Osteoblast (primary cell): Measurements from ENCODE around the gene SUOX. TPM values are rescaled to one million over a fixed set of nuclear protein-coding genes. Genes with fewer than 3 reads are reported as not detected.

Experiments
- DNase-seq: peaks from one replicate; pipeline ENCODE4 v3.0.0; 2011; ENCODE audit warnings: low spot score, mixed read lengths; ENCODE audit not compliant: insufficient read length; ENCODE audit errors: missing footprints
- H2AFZ ChIP-seq: 2 replicates; pipeline ENCODE4 v1.6.0; 2011; ENCODE audit warnings: mild to moderate bottlenecking, low read length
- H3K27ac ChIP-seq: 2 replicates; pipeline ENCODE4 v1.5.1; 2011; ENCODE audit warnings: mild to moderate bottlenecking, low read depth, low read length, moderate library complexity
- H3K27me3 ChIP-seq: 2 replicates; pipeline ENCODE4 v1.6.0; 2012; ENCODE audit warnings: mild to moderate bottlenecking, control low read depth, inconsistent platforms, low read length, moderate library complexity; ENCODE audit not compliant: insufficient read depth
- H3K36me3 ChIP-seq: 2 replicates; pipeline ENCODE4 v1.5.1; 2011; ENCODE audit warnings: mild to moderate bottlenecking, low read length, control low read depth, moderate library complexity; ENCODE audit not compliant: insufficient read depth
- H3K4me1 ChIP-seq: 2 replicates; pipeline ENCODE4 v1.5.1; 2011; ENCODE audit warnings: mild to moderate bottlenecking, low read length, control low read depth, moderate library complexity; ENCODE audit not compliant: insufficient read depth
- H3K4me2 ChIP-seq: 2 replicates; pipeline ENCODE4 v1.6.0; 2011; ENCODE audit warnings: mild to moderate bottlenecking, low read length; ENCODE audit not compliant: insufficient read depth
- H3K4me3 ChIP-seq: fragments of 200-600 bp; sonication (generic); 3 replicates; pipeline ENCODE4 v1.5.1; 2012; ENCODE audit warnings: mild to moderate bottlenecking, low read length, inconsistent platforms; ENCODE audit not compliant: insufficient read depth
- H3K79me2 ChIP-seq: 2 replicates; pipeline ENCODE4 v1.6.0; 2012; ENCODE audit warnings: mild to moderate bottlenecking, low read length, control low read depth, inconsistent platforms; ENCODE audit not compliant: insufficient read depth
- H3K9me3 ChIP-seq: 2 replicates; pipeline ENCODE4 v1.5.1; 2011; ENCODE audit warnings: low read depth, low read length, control low read depth
- H4K20me1 ChIP-seq: 2 replicates; pipeline ENCODE4 v1.6.0; 2012; ENCODE audit warnings: mild to moderate bottlenecking, low read length, control low read depth; ENCODE audit not compliant: insufficient read depth
- CTCF ChIP-seq: IDR thresholded peaks from 2 replicates; pipeline ENCODE4 v1.5.1; 2011; ENCODE audit warnings: mild to moderate bottlenecking, low read depth, low read length, moderate library complexity; ENCODE audit errors: extremely low read depth
- total RNA-seq: library from RNA; depleted of rRNA; stranded (reverse); fragments of >200 nt; gene quantifications from 2 replicates; pipeline ENCODE4 v1.2.3, GENCODE V29; 2012

The SUOX gene
- total RNA-seq, 1 donor = 12.3 TPM

GRCh38 chr12:56013482-56013881 is 16.4 kb downstream of the SUOX start:
- no peak for TF ChIP-seq CTCF
- Histone ChIP-seq H4K20me1 (no peaks in the 10 kb centered on the region), H3K9me3 (no peaks in the 10 kb centered on the region), H3K36me3 (no peaks in the 10 kb centered on the region), H3K27ac (no peak overlapping the region), H3K27me3 (no peaks in the 10 kb centered on the region), H3K4me1 (no peaks in the 10 kb centered on the region), H3K4me3 (no peak overlapping the region), H2AFZ (no peak overlapping the region), H3K79me2 (no peaks in the 10 kb centered on the region), H3K4me2 (no peak overlapping the region)
- DNase-seq = no peak

- Histone ChIP-seq H3K4me1 (no peaks in the 10 kb centered on the region), H4K20me1 (no peaks in the 10 kb centered on the region), H3K36me3 (no peaks in the 10 kb centered on the region), H3K9me3 (no peaks in the 10 kb centered on the region), H3K27me3 (no peaks in the 10 kb centered on the region), H3K4me2 (no peak overlapping the region), H3K27ac (no peak overlapping the region), H2AFZ (no peak overlapping the region), H3K79me2 (no peaks in the 10 kb centered on the region), H3K4me3 (no peak overlapping the region)
- no peak for DNase-seq
- no peak for TF ChIP-seq CTCF
Measured at GRCh38 chr12:56014205-56014604, 17.1 kb downstream of the SUOX start.

GRCh38 chr12:56017181-56017580 is 20.1 kb downstream of the SUOX start:
- H3K36me3 ChIP-seq = no peaks in the 10 kb centered on the region
- no peak for TF ChIP-seq CTCF
- no peaks in the 10 kb centered on the region for H3K79me2 ChIP-seq
- H3K27ac ChIP-seq = no peak overlapping the region
- no peak overlapping the region for H3K4me2 ChIP-seq
- H3K4me1 ChIP-seq = no peaks in the 10 kb centered on the region
- H2AFZ ChIP-seq = no peak overlapping the region
- no peaks in the 10 kb centered on the region for H3K9me3 ChIP-seq
- H3K4me3 ChIP-seq = no peak overlapping the region
- DNase-seq = no peak
- H4K20me1 ChIP-seq = no peaks in the 10 kb centered on the region
- no peaks in the 10 kb centered on the region for H3K27me3 ChIP-seq

- TF ChIP-seq CTCF = no peak
- H3K9me3 ChIP-seq = no peaks in the 10 kb centered on the region
- DNase-seq = no peak
- no peaks in the 10 kb centered on the region for H3K4me1 ChIP-seq
- H2AFZ ChIP-seq = no peak overlapping the region
- no peak overlapping the region for H3K4me3 ChIP-seq
- no peaks in the 10 kb centered on the region for H4K20me1 ChIP-seq
- H3K79me2 ChIP-seq = no peaks in the 10 kb centered on the region
- no peak overlapping the region for H3K4me2 ChIP-seq
- H3K36me3 ChIP-seq = no peaks in the 10 kb centered on the region
- no peak overlapping the region for H3K27ac ChIP-seq
- H3K27me3 ChIP-seq = no peaks in the 10 kb centered on the region
Measured at GRCh38 chr12:56018356-56018755, 21.3 kb downstream of the SUOX start.
